Medulla oblongata (tissue), 1 donor: Measurements from ENCODE around the gene TRAF7.

Source experiments
- DNase-seq: peaks from one replicate; pipeline ENCODE4 v3.0.0-alpha.2; 2015; ENCODE audit errors: extremely low spot score

The TRAF7 gene

GRCh38 chr16:2165861-2166260 is 10.3 kb downstream of the TRAF7 start:
- no peak for DNase-seq

- no peak for DNase-seq
These were observed 10.9 kb downstream of the TRAF7 start for GRCh38 chr16:2166263-2167067.

- no peak for DNase-seq
These were observed 11.6 kb downstream of the TRAF7 start for GRCh38 chr16:2167068-2167638.

GRCh38 chr16:2170080-2170479 is 14.5 kb downstream of the TRAF7 start:
- no peak for DNase-seq

GRCh38 chr16:2170587-2171435 is 15.2 kb downstream of the TRAF7 start:
- no peak for DNase-seq

- DNase-seq, result no peak
These were observed 16.1 kb downstream of the TRAF7 start for GRCh38 chr16:2171601-2172178.

- no peak for DNase-seq
These were observed 17.2 kb downstream of the TRAF7 start for GRCh38 chr16:2172688-2173335.

GRCh38 chr16:2173366-2173765 is 17.8 kb downstream of the TRAF7 start:
- DNase-seq, result no peak

GRCh38 chr16:2173916-2174315 is 18.3 kb downstream of the TRAF7 start:
- no peak for DNase-seq

- no peak for DNase-seq
These were observed 19.0 kb downstream of the TRAF7 start for GRCh38 chr16:2174396-2175131.

GRCh38 chr16:2175454-2175853 is 19.9 kb downstream of the TRAF7 start:
- DNase-seq, result no peak

GRCh38 chr16:2176047-2176446 is 20.5 kb downstream of the TRAF7 start:
- no peak for DNase-seq

GRCh38 chr16:2177101-2177500 is 21.5 kb downstream of the TRAF7 start:
- no peak for DNase-seq

GRCh38 chr16:2177561-2177960 is 22.0 kb downstream of the TRAF7 start:
- no peak for DNase-seq

- no peak for DNase-seq
These were observed 22.9 kb downstream of the TRAF7 start for GRCh38 chr16:2178321-2179106.

- DNase-seq, result no peak
These were observed 23.5 kb downstream of the TRAF7 start for GRCh38 chr16:2179107-2179501.

GRCh38 chr16:2179576-2179975 is 24.0 kb downstream of the TRAF7 start:
- DNase-seq, result no peak

GRCh38 chr16:2180461-2180860 is 24.9 kb downstream of the TRAF7 start:
- no peak for DNase-seq

GRCh38 chr16:2180962-2181923 is 25.7 kb downstream of the TRAF7 start:
- no peak for DNase-seq
